GM21576 (cell line): Measurements from ENCODE around the gene EPB41L3.
"Not testable (repeated sequence)": the region's sequence is repeated elsewhere in the genome, so short reads cannot be mapped to it uniquely, and the experiment has no call there.

ENCODE experiments used
- ATAC-seq: cut with Tn5 transposase; IDR thresholded peaks from one replicate; pipeline ENCODE4 v1.9.1; 2021; ENCODE audit warnings: mild to moderate bottlenecking, moderate library complexity; ENCODE audit not compliant: unreplicated experiment

Gene EPB41L3

DNA sequence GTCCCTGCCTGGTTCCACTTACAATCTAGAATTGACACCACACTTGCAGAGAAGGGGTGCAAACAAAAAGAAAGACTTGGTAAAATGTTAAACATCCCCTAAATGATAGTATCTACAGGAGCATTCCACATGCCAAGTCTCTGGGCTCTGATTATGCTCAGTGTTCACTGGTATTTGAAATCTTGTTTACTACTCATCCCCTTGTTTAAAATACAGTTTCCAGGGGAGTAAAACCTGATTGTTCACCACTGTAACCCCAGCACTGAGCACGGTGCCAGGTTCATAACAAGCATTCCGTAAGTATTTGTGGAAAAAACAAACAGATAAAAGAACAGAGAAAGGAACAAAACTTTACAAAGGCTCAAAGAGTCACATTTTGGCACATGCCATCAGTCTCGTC, 11.7 kb downstream of the EPB41L3 start:
- no peak for ATAC-seq

GRCh38 chr18:5530629-5531178, 13.1 kb downstream of the EPB41L3 start:
- no peak for ATAC-seq

DNA sequence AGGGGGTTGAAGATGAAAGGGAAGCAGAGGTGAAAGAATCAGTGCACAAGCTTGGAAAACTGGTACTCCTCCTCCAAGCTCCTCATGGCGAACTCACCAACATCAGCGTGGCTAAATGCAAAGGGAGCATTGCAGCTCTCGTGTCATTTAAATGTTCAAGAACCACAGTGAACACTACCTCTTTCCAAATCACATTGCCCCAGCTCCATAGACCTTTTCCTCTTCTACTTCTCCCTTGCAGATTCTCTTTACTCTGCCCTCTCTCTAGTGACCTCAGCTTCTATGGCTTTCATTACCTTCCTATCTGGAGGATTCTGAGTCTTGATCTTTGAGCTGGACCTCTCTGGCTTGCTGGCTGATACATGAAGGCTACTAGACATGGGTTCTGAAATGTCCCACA, 14.3 kb downstream of the EPB41L3 start:
- no peak for ATAC-seq

GRCh38 chr18:5527603-5528002, 16.2 kb downstream of the EPB41L3 start:
- no peak for ATAC-seq

DNA sequence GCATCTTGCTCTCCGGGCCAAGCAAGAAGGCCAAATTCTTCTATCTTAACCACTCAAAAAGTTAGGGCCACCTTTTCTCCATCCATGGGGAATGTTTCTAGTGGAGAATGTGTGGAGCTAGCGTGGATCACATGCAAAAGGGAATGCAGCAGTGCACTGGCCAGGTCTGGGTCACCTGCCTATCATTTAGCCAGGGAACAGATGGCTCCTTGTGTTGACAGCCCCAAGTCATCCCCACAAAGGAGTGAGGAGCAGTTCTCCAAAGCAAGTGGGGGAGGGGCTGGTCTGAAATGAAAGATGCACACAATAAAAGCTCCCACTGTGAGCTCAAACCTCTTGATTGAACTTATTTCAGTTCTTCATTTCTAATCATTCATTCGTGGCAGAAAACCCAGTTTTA, 19.1 kb downstream of the EPB41L3 start:
- no peak for ATAC-seq

- ATAC-seq = no peak
Observed at GRCh38 chr18:5521000-5521399, 22.8 kb downstream of the EPB41L3 start.

GRCh38 chr18:5520464-5520863, 23.3 kb downstream of the EPB41L3 start:
- no peak for ATAC-seq

DNA sequence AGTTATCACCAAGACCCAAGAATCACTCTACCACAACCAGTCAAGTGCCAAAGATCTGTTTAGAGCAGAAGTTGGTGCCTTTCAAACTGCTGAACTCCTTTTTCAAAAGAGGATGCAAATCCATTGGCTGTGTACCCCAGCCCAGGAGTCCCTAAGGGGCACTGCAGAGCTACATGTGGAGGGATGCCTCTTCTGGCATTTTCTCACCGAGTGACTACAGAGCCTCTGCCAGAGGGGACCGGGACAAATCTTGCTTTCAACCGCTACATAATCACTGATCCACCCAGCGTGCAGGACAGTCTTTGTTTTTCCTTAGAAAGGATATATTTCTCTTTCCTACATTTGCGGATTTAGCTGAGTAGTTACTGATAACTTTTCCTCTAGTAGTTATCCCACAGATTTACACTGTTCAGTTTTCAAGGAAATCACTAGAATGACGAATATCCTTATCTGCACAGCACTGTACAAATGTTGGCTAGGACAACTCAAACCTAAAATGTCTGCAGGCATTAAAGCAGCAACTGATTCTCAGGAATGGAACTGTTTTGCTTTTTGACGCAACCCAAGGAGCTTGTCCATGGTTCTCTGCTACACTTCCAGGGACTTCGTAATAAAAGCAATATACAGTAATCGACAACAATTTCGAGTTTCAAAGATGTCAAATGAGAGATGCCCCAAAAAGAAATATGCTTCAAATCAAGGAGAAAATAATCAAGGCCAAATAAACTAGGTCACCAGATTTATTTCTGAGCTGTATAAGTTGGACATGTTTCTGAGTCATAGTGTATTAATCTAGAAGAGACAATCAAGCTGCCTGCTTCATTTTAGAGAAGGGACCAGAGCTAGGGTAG, 24.1 kb downstream of the EPB41L3 start:
- ATAC-seq = no peak

DNA sequence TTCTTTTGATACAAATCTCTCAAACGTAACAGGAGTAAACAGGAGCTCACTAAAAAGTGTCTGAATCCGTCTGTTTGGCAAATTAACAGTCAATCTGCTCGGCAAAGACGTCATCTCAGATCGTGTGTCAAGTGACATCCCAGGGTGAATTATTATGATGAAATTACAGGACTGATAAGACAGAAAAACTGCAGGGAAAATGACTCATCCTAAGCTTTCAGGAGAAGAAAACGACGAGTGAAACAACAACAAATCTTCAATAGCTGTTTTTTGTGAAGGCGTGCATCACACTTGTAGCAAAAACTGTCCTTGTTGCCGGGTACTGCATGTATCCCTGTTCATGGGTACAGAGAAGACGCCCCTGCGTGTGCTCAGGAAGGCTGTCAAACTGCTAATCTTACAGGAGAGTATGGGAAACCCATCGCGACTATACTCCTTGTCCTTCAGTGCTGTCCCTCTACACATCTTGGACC, 24.9 kb downstream of the EPB41L3 start:
- no peak for ATAC-seq

DNA sequence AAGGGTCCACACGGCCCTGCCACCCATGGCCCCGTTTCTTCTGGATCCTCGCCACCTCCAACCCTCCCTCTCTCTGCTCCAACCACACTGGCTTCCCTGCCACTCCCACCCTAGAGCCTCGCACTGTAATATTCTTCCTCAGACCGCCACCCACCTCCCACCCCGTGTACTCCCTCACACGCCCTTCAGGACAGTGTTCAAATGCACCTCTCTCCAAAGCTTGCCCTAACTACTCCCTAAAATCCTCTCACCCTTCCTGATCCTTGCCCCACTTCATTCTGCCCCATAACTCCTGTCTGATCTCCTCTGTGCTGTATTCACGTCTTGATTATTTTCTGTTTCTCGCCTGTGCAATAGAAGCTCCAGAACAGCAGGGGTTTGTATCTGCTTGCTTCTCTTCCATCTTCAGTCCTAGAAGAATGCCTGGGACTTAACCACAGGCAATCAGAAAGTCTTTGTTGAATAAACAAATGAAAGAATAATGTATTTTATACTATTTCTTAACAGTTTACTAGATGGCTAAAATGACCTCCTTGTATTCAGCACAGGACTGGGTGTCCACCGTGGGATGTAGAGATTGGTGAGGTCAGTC, 25.5 kb downstream of the EPB41L3 start:
- ATAC-seq = no peak

GRCh38 chr18:5516841-5517240, 27.0 kb downstream of the EPB41L3 start:
- no peak for ATAC-seq

DNA sequence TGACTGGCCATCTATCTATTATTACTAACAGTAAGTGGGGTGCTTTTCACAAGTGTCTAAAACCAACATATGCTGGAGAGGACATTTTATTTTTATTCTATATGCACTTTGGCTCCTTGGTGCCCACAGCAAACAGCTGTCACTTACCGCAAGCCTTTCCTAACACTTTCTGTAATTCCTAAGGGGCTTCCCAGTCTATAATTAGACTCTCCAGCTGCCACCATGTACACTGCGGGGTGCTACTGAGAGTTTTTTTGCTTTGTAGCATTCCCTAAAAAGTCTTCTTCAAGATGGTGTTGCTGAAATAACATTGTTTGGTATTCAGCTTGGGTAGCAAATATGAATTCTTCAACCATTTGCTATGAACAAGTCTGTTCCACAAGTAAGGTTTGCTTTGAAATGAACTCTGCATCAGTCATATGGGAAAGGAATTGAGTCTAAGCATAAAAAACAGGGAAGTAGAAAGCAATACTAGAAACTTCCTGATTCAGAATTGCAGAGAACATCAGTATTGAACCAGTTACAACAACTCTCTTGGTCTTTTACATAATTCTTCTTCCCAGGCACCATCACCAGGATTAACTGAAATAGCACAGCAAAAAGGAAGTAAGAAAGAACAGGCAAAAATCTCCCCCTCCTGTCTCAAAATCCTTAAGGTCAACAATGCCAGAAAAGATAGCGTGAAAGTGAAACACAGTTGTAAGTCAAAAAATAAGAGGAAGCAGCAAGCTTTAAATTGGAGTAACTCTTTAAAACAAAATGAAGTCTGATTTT, 28.6 kb downstream of the EPB41L3 start:
- ATAC-seq = no peak

- ATAC-seq = no peak
Observed at GRCh38 chr18:5513947-5514346, 29.9 kb downstream of the EPB41L3 start.

GRCh38 chr18:5512176-5512575, 31.6 kb downstream of the EPB41L3 start:
- no peak for ATAC-seq

- not testable (repeated sequence) for ATAC-seq
Observed at GRCh38 chr18:5511541-5511940, 32.3 kb downstream of the EPB41L3 start.

- ATAC-seq = no peak
Observed at GRCh38 chr18:5510135-5510846, 33.5 kb downstream of the EPB41L3 start.

DNA sequence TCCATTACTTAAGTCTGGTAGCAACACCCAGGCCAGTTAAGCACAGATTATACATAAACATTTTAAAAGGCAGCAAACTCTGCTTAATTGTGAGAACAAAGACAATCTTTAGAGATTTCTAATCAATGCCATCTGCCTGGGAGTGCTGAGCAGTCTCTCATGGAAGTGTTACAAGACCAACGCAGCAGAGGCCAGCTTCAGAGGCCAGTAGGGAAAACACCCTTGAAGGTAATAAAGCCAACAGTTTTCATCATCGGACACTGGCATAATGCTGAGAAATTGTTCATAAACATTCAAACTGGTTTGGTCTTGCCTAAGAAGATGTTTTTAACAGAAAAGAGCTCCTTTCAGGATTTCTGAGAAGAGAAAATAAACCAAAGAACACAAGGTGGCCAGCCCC, 35.0 kb downstream of the EPB41L3 start:
- ATAC-seq = no peak

DNA sequence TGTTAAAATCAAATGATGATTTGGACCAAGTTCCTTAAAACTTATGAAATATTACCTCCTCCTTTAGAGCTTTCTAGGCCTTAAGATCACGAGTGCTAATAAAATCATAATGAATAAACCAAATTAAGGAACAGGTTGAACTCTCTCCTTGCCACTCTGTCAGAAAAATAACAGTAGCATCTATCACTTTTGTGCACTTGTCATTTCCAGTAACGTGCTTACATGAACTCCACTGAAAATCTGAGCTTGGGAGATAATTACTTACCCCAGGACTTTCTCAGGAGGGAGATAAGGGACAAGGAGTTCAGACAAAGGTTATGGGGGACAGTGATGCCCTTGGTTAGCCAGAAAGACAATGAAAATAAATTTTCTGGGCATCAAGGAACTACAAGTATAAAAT, 36.0 kb downstream of the EPB41L3 start:
- no peak for ATAC-seq

- no peak for ATAC-seq
Observed at GRCh38 chr18:5506174-5506573, 37.6 kb downstream of the EPB41L3 start.

GRCh38 chr18:5503740-5504139, 40.1 kb downstream of the EPB41L3 start:
- no peak for ATAC-seq
